Activated CD4-positive, alpha-beta T cell treated with anti-CD3 and anti-CD28 coated beads, Interleukin-2, amount 50 U/mL, for 48 hours (primary cell): ENCODE data around the gene ARHGAP21.
"Not testable (repeated sequence)": the region's sequence is repeated elsewhere in the genome, so short reads cannot be mapped to it uniquely, and the experiment has no call there.

Experiments
- DNase-seq, 2 experiments: peaks; one replicate each; pipeline ENCODE4 v3.0.0-alpha.2; 2020

The ARHGAP21 gene

DNA sequence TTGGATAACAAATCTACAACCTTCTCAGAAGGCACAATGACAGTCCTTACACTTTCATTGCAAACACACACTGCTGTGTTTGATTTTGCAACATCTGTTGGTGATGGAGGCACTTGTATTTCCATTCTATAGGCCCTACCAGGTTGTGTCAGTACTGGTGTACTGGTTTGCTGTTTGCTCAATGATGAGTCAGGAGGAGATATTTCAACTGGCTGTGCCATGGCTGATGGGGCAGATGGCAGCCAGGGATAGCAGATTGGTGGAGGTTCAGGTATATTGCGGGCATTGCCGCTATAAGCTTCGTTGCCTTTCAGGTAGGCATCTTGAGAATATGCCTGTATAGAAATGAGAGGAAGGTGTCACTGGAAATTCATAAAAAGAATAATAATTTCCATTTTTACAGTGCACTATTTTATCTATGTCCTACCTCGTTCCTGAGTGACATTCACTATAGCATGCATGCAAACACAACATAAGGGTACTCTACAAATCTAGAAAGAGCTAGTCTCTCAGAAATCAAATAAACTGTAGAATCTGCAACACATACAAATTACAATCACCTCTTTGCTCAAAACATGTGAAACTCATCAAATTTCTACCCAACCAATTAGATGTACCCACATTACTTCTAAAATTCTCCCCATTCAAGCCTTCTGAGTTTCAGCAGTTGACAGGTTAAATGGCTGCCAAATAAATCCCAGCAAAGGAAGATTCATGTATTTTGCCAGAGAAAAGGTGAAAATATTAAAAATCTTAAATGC, 102.5 kb downstream of the ARHGAP21 start:
- not testable (repeated sequence) for DNase-seq

DNA sequence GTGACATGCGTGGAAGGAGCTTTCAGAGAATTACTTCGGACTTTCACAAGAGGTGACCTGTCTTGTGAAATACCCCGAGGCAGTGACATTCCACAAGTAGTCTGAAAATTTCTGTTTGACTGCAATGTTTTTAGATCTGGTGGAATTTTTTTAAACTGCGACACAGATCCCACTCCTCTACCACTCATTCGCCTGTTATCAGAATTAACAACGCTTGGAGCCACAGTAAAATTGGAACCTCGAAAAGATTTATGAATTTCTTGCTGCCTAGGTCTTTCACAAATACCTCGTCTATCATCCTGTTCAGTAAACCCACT, 103.7 kb downstream of the ARHGAP21 start:
- not testable (repeated sequence) for DNase-seq

DNA sequence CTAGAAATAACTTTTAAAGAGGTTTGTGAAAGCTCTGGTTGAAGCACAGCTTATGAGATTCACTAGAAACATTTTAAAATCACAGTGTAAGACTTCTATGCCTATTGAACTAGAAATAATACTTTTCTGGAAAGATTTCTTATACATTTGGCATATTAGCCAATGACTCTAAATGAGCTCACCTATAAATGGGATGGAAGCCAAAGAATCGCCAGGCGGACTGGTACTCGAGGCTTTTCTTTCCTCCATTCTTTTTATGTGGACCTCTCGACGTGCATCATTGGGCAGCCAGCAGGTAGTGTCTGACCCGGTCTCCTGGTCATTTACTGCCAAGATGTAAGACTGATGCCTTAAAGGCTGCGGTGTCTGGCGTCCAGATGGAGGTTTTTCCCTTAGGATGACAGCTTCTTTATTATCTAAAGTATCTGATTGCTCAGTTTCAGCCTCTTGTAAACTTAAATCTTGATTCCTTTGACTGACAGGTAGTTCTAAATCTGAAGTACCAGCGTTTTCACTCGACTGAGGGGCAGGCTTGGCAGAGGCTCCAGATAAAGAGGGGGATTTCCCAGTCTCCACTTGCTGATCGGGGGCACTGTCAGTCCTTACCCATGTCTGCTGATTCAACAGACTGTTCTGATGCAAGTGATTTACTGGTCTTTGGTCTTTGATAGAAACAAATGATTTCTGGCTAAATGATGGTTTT, 104.2 kb downstream of the ARHGAP21 start:
- not testable (repeated sequence) for DNase-seq

DNA sequence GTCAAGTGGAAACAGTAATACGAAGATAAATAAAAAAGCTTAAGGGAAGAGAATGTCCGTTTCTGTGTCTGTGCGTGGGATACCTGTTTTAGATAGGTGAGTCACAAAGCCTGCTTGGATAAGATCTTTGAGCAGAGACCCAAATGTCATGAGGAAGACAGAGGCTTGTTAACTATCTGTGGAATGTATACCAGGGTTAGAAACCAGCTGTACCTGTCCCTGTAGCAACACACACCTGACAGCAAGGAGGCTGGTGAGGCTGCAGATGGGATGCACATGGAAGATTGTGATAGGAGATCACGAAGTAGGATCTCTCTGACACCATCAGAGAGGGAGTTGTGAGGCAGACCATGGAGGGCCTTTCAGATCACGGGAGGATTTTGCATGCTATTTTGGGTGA, 105.3 kb downstream of the ARHGAP21 start:
- DNase-seq, result no peak

DNA sequence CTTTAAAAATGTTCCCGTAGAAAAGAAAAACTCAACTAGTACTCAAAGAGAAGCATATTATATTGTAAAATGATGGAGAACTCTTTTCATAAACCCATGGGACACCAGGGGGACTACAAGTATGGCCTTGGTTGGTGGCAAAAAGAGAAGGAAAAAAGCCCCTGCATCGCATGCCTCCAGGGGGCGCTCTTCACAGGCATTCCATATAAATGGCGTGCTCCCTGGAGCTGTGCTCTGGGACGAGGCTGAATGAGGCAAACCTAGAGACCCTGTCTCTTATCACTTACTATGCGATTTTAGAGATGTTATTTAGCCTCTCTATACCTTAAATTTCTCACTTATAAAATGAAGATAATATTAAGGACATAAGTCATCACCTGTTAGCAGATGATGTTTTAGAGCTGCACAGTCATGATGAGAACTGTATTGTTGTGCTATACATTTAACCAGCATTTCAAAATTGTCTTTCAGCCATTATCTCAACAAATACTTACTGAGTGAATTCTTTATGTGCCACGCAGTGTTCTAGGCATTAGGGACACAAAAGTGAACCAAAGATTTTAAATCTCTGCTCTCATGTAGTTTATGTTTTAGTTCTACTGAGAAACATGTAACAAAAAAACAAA, 105.8 kb downstream of the ARHGAP21 start:
- DNase-seq, result peak; percentile 57 to 60

DNA sequence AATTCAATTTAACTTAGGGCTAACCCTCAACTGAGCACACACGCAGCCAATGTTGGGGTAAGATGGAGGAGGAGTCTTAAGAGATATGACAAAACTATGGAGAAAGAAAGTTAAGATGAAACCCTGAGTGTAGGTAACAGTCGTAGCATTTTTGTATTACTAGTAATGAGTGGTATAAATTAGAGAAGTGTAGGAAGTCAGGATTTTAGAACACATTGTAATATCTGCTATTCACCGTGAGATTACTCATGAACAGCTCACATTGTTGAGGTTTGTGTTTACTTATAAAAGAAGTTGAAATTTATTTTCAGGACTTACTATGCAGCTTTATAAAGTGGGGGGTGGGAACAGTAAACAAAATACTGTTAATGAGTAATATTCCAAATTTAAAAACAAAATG, 107.2 kb downstream of the ARHGAP21 start:
- DNase-seq, result no peak

DNA sequence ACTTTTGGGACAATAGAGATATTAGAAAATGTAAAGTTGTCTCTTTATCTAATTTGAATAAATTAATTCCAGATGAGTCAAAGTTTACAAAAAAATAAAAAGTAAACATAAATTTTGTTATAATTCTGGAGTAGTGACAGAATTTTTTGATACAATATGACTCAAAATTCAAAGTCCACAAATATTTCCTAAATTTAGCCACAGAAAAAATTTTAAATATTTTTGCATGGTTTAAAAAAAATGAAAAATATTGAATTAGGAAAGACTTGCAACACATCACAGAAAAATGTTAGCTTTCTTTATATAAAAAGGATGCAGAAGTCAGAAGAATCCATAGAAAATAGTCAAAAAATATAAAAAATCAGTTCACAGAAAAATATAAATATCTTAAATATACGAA, 117.7 kb downstream of the ARHGAP21 start:
- no peak for DNase-seq

DNA sequence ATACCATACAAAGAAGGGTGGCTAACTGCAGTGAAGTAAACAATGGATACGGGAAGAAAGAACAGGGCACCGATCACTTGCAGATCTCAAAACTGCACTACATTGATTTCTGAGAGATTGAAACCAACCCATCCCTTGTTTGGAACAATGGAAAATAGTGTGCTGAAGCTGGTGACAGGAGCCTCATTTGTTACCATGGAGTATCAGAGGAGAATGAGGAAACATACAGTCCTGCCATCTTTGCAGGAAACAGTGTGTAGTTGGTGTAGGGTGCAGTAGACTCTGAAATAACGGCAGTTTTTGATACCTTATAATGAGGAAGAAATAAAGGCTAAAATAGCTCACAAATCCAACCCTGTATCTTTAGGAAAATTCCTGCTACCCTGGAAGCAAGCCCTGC, 118.5 kb downstream of the ARHGAP21 start:
- no peak for DNase-seq

DNA sequence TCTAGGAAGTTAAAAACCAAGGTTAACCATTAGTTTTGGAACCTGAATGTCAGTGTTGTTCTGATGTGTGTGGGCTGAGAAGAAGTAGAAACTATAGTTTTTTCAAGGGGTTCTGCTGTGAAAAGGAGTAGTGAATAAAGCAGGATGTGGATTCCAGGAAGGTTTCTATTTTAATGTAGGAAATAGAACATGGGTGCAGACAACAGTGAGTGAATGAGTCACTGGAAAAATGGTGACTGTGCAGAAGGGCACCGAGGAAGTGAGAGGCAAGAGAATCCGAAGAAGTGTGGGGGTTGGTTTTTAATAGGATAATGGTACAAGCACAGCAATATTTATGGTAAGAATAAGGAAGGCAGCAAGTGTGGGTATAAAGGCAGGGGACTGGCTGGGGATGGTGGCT, 120.4 kb downstream of the ARHGAP21 start:
- DNase-seq, result peak; percentile 14 to 32

DNA sequence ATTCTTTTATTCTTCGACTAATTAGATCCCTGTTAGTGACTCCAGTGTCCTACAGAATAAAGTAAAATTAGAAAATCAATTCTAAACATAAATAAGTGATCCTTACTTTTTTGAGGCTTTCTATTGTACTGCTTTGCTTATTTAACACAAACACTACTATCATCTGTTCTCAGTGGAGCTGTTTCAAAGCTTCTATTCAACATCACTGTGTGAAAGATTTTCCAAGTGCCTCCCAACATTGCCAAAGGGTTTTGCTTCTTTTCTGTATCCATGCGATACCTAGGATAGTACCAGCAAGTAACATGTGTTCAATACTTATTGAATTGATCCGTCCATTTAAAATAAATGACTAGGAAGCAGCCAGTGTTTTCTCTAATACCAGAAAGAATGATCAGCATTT, 125.7 kb downstream of the ARHGAP21 start:
- DNase-seq, result no peak

DNA sequence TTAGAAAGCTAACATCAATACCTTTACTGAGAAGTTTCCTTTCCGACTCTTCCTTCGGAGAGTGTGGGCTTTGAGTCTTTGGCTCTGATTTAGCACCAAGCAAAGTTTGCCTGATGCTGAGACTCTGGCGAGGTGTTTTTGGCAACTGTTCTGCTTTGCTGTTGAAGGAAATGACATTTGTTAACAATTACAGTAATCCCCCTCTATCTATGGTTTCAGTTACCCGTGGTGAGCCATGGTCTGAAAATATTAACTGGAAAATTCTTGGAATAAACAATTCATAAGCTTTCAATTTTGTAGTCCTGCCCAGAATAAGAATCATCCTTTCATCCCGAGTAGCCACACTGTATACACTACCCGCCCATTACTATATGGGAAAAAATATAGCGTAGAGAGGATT, 126.3 kb downstream of the ARHGAP21 start:
- DNase-seq, result no peak

DNA sequence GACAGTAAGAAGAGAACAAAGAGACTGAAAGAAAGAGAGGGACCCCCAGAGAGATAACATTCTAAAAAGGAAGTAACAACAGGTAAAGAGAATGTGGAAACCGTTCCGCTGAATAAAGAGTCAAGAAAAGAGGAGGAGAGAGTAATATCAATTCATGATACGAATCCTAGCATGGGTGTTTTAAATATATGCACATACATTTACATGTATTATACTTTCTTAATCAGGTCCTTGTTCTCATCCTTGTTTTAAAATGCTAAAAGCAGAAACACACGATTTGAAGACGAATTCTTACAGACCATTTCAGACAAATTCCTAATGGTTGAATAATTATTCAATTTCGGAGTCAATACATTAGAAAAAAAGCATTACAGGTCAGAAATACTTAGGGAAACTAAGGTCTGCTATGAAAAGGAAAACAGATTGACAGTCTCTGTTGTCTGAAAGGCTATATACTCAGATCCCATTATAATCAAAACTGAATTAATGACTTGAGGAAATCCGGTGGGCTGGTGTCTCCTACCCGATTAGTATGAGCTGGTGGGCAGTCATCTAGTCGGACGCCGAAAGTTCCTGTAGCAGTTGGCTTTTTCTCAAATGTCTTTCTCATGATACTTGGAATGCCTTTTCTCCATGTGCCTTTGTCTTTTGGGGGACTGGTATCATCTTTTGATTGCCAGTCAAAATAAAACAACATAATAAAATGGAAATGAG, 127.3 kb downstream of the ARHGAP21 start:
- no peak for DNase-seq

DNA sequence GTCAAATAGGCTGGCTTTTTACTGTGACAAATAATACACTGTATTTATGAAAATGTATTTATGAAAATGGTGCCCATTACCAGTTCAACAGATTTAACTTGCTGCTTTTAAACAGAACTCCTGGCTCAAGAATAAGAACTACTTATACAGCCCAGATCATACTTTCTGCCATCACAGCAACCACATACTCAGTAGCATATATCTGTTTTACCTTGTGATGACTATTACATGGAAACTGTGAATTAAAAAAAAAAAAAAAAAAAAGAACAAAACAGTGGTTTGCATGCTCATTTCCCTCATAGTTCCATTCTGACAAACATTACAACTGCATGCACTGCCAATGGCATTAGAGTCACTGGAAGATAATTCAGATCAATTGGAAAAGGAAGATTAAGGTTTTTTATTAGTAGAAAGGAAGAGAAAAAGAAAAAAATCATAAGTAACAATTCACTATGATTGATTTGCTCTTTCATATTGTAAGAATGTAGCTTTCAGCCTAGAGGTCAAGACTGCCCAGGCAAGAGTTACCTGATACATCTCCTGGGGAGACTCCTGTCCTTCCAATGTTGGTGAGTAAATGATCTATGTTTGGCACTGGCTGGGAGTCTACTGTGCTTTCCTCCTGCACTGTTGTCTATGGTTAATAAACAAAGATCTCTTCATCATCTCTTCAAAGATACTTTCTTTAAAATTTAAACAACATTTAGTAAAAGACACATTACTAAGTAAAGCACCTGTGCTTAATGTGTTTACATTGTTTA, 132.8 kb downstream of the ARHGAP21 start:
- DNase-seq, result no peak

DNA sequence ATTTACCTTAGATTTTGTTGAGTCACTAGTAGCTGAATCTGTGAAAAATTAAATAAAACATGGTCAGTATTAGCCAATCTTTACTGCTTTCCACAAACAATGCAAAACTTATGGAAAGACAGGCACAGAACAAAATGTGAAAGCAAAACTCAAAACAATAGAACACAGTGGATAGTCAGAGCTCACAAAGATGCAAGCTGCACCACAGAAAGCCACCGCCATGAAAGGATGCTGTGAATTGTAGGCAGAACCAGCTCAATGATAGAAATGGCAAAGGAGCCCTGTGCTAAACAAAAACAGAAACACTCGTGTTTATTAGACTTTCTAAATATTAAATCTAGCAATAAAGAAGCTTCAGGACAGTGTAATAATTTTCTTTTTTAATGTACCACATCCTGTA, 134.4 kb downstream of the ARHGAP21 start:
- DNase-seq, result no peak

DNA sequence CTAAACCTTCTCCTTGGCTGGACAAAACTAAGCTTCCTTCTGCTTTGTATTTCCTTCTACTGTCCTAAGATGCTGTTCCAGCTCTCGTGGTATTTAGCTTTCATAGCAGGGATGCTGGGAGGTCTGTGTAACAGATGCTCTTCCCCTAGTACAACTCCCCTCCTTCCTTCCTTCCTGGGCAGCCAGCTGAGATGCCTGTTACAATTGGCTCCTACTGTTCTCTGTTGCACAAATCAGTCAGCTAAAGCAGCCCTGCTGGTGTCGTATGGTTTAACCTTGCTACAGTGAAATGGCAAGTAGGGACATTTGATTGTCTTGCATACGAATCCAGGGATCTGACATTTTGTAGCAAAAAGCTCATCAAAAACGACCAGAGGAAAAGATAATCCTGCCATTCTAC, 143.8 kb downstream of the ARHGAP21 start:
- no peak for DNase-seq

DNA sequence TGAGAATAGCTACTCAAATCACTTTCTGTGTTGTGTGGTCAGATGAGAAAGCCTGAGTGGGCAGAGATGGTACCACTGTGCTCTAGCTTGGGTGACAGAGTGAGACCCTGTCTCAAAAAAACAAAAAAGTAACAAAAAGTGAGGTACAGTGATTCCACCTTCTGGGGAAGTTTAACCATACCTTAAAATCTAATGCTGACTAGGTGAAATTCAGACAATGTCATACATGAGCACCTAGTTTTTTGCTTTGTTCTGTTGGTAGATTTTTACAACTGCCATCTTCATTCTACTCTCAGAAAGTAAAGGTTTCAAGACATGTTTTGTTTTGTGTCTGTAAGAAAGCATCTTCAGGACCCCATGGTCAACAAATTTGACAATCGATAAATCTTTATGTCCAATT, 144.2 kb downstream of the ARHGAP21 start:
- no peak for DNase-seq

DNA sequence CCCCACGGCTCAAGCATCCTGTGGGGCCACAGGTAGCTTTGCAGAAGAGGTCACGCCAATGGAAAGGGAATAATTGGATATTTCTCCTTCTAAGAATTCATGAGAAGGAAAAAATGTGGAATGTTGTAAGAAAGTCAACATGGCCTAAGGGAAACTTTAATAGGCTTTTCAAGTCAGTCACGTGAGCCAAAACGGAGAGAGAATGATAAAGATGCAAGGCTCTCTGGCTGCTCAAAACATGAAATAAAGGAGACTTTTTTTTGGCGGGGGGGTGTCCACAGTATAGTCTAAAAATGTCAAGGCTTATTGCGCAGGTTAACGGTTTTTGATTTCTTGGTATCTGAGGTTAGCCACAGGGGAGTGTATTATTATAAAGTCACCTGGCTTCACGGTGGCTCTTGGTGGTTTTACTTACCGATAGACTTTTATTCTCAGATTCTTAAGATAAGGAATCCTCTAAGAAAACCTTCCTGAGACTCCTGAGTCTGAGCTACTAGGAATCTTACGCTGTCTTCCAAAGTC, 148.1 kb downstream of the ARHGAP21 start:
- no peak for DNase-seq

DNA sequence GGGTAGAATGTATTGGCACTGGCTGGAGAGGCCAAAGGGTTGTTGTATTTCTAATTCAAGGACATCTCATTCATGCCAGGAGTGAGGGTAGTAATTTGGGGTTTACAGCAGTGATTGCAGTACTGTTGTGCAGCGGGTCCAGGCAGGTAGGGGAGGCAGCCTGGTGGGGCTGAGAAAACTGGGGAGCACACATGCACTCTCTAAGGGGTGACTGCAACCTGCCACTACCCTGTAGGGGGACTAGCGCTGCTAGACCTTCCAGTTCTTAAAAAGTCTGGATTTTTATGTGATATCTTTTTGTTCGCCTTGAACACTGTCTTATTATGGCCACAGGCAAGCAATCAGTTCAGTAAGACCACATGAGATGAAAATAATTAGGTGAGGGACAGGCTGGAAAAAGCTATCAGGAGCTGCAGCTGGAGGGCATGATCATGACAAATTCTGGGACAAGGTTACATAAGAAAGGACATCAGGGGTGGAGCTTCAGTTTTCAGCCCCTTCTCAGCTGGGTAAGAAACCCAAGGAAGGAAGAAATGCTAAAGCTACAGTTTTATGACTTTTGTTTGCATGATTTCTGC, 149.0 kb downstream of the ARHGAP21 start:
- DNase-seq, result no peak

DNA sequence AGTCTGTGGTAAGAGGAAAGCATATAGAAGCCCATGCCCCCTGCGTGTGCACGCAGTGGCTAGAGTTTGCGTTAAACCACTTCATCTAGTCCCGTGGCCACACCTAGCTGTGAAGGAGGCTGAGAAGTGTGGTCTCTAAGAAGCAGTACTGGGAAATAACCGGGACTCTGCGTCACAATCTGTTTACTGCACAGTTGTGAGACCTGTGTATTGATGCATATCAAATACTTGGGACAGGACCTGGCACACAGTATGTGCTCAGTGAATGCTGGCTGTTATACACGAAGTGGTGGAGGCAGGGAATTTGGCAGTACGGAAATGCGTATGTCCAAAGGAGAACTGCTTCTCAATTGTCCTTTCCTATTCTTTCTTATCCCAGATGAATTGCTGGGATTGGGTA, 149.5 kb downstream of the ARHGAP21 start:
- no peak for DNase-seq

DNA sequence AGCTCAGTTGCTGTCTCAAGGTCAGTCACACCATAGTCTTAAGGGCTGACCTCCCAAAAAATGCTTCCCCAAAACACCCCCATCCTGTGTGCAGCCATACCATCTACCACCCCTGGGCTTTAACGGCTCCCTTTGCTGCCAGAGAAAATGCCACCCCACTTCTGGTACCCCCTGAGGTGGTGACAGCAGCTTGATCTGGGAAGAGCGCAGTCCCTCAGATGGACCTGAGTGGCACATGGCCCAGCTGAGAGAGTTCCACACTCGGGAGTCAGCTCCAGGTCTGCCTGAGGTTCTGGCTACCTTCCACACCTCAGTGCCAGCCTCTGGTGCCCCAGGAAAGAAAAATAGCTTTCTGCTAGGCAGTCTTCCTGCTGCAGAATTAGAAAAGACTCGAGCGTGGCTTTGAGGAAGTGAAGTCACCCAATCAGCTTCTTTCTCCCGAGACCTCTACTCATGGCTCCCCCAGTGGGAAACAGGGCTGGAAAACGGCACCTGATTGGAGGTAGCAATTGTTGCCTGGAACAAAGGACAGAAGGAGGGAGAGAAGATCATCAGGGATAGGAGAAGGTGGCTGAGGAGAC, 151.7 kb downstream of the ARHGAP21 start:
- DNase-seq, result no peak

DNA sequence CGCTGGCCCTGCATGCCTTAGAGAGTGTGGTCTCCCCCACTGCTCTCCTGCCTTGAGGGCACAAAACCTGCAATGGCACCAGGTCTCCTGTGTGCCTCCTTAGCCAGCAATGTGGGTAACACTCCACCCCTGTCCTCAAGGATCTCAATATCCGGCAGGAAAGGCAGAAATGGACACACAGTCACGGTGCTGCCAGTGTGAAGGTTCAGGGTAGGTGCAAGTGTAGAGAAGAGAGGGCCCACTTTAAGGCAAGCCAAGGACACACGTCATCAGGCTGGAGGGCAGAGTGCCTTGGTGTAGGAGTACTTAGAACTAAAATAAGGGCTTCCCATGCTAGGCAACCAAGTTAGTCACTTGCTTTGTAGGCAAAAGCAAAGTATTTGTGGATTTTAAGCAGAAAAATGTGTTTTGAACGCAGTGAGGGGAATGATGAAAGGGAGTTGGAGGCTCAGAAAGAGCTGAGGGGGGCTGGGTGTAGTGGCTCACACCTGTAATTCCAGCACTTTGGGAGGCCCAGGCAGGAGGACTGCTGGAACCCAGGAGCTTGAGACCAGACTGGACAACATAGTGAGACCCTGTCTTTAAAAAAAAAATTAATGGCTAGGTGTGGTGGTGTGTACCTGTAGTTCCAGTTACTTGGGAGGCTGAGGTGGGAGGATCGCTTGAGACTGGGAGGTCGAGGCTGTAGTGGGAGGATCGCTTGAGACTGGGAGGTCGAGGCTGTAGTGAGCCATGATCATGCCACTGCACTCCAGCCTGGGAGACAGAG, 152.8 kb downstream of the ARHGAP21 start:
- no peak for DNase-seq
